ENCODE results near the gene HGS. TPM values are rescaled to one million over a fixed set of nuclear protein-coding genes. Genes with fewer than 3 reads are reported as not detected.

The HGS gene, protein sequence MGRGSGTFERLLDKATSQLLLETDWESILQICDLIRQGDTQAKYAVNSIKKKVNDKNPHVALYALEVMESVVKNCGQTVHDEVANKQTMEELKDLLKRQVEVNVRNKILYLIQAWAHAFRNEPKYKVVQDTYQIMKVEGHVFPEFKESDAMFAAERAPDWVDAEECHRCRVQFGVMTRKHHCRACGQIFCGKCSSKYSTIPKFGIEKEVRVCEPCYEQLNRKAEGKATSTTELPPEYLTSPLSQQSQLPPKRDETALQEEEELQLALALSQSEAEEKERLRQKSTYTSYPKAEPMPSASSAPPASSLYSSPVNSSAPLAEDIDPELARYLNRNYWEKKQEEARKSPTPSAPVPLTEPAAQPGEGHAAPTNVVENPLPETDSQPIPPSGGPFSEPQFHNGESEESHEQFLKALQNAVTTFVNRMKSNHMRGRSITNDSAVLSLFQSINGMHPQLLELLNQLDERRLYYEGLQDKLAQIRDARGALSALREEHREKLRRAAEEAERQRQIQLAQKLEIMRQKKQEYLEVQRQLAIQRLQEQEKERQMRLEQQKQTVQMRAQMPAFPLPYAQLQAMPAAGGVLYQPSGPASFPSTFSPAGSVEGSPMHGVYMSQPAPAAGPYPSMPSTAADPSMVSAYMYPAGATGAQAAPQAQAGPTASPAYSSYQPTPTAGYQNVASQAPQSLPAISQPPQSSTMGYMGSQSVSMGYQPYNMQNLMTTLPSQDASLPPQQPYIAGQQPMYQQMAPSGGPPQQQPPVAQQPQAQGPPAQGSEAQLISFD
- total RNA-seq: 100 to 1,000 TPM in 1 of 2 experiments, 10 to 100 TPM in 1; 99.3 to 107 TPM

DNA sequence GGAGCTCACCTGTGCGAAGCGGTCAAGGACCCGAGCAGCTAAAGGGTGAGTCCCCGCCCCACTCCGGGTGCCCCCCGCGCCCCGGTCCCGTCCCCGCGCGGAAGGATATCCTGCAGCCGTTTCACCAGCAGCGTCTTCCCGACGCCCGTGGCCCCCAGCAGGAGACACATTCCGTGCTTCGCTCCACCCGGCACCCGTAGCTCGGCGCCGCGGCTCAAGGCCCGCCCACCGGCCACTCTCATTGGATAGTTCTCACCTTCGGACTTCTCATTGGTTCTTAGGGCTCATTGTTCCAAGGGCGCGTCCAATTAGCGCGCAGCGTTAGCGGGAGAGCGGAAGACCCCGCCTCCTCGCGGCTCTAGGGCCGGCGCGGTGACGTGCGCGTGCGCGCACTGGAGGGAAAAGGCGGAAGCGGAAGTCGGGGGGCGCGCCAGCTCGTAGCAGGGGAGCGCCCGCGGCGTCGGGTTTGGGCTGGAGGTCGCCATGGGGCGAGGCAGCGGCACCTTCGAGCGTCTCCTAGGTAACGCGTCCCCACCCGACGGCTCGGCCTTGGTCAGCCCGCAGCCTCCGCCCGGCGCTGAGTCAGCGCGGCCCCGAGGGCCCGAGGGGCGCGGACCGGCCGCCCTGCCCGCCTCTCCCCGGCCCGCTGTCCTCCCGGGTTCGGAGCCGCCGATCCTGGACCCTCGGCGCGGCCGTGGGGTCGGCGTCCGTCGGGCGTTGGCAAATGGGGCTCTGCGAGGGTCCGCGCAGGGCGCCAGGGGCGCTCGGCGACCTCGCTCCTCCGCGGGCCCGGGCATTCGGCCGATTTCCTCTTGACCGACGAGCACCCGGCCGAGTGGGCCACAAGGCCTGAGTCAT lies at the start of gene HGS, which contains the start of gene ARL16:
HGS (plus strand) TSS at position 428 of the 858 bp plus-strand sequence; CDS start at position 484, 56 bp downstream.
ARL16 (minus strand) TSS at position 214 of the 858 bp plus-strand sequence; CDS start at position 170, 44 bp downstream.
- H3K36me3 Mint-ChIP-seq: peaks cover 23% of the 10 kb centered on the region
- H3K4me1 Mint-ChIP-seq: peaks cover 23% of the 10 kb centered on the region
- H3K4me3 Mint-ChIP-seq: peak within 1 kb of the TSS; percentile 92
- no peaks in the 10 kb centered on the region for H3K9me3 Mint-ChIP-seq
- H3K27me3 Mint-ChIP-seq: no peaks in the 10 kb centered on the region
- peak within 1 kb of the TSS; percentile 83 for H3K27ac Mint-ChIP-seq
- DNase-seq: peak; percentile 98

DNA sequence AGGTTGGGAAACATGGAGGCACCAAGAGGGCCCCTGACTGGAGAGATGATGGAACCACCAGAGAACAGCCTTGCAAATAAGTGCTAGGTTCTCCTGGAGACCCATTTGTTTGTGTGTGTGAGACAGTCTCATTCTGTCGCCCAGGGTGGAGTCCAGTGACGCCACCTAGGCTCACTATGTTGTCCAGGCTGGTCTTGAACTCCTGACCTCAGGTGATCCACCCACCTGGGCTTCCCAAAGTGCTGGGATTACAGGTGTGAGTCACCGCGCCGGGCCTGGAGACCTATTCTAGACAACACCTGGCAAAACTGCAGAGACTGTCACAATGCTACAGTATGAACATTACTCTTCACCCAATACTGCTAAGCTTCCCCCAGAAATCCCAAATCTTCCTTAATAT lies 48.4 kb upstream of the HGS start:
- Mint-ChIP-seq H3K27ac (peak overlapping the region; percentile 87), H3K4me3 (peak overlapping the region; percentile 95), H3K27me3 (no peaks in the 10 kb centered on the region), H3K9me3 (no peaks in the 10 kb centered on the region), H3K36me3 (peaks cover 12% of the 10 kb centered on the region), H3K4me1 (peaks cover 19% of the 10 kb centered on the region)
- DNase-seq: no peak

DNA sequence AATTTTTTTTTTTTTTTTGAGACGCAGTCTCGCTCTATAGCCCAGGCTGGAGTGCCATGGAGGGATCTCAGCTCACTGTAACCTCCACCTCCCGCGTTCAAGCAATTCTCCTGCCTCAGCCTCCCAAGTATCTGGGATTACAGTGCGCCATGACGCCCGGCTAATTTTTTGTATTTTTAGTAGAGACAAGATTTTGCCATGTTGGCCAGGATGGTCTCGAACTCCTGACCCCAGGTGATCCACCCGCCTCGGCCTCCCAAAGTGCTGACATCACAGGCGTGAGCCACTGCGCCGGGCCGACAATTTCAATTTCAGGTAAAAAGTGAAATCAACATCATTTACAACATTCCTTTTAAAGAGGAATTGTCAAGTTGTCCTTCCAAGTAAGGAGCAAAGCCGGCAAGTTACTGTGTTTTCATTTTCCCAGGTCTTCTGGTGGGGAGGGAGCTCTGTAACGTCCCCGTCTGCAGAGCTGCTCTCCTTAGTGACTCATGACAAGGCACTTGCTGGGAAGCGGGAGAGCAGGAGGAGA lies 47.8 kb upstream of the HGS start:
- Mint-ChIP-seq H3K4me3 (peak overlapping the region; percentile 95), H3K27me3 (no peaks in the 10 kb centered on the region), H3K4me1 (peaks cover 19% of the 10 kb centered on the region), H3K9me3 (no peaks in the 10 kb centered on the region), H3K27ac (peak overlapping the region; percentile 87), H3K36me3 (peaks cover 12% of the 10 kb centered on the region)
- no peak for DNase-seq

DNA sequence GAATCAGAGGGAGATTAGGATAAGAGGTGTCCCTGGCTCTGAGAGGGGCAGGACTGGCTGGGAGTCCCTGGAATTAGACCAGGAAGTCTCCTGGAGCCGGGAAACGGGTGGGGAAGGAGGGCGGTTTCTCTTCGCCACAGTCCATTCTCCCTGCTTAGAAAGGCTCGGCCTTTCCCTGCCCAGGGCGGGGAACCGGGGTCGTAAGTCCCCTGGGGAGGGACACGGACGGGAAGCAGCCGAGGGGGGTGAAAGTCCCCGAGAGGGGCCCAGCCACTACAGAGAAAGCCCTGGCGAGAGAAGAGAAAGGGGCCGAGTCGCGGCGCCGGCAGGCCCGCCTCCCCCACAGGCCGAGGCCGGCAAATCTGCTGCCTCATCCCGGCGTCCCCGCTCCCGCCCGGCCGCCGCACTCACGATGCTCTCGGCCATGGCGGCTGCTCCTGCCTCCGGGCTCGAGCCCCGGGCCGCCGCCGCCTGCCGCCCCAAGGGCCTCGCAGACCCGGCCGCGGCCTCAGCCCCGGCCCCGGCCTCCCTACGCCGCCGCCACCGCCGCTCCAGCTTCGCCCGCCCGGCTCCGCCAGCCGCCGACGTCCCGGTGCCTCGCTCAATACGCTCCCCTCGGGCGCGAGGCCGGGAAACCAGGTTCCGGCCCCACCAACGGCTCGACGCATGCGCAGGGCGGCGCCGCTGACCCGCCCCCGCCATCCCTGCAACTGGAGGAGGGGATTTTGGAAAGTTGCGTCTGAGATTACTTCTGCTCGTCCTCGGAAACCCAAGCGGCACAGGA lies 47.1 kb upstream of the HGS start, which contains the start of the genes NPLOC4 and TSPAN10:
NPLOC4 (minus strand) TSS at position 608 of the 784 bp plus-strand sequence; CDS start at position 426, 182 bp downstream.
TSPAN10 (plus strand) TSS at position 692 of the 784 bp plus-strand sequence. CDS start 5,217 bp downstream, outside the sequence.
- peak within 1 kb of the TSS; percentile 87 for H3K27ac Mint-ChIP-seq
- no peaks in the 10 kb centered on the region for H3K9me3 Mint-ChIP-seq
- peak within 1 kb of the TSS; percentile 95 for H3K4me3 Mint-ChIP-seq
- no peaks in the 10 kb centered on the region for H3K27me3 Mint-ChIP-seq
- DNase-seq: peak; percentile 88
- peaks cover 8% of the 10 kb centered on the region for H3K36me3 Mint-ChIP-seq
- peaks cover 17% of the 10 kb centered on the region for H3K4me1 Mint-ChIP-seq

DNA sequence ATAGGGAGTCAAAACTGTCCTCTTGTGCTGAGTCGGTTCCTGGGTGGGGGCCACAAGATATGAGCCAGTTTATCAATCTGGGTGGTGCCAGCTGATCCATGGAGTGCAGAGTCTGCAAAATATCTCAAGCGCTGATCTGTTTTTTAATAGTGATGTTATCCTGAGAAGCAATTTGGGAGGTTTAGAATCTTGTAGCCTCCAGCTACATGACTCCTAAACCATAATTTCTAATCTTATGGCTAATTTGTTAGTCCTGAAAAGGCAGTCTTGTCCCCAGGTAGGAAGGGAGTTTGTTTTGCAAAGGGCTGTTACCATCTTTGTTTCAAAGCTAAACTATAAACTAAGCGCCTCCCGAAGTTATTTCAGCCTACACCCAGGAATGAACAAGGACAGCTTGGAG lies 45.1 kb upstream of the HGS start:
- DNase-seq: no peak
- peaks cover 3% of the 10 kb centered on the region for H3K36me3 Mint-ChIP-seq
- H3K4me1 Mint-ChIP-seq: peaks cover 12% of the 10 kb centered on the region
- H3K4me3 Mint-ChIP-seq: no peak overlapping the region
- no peak overlapping the region for H3K27ac Mint-ChIP-seq
- H3K27me3 Mint-ChIP-seq: no peaks in the 10 kb centered on the region
- H3K9me3 Mint-ChIP-seq: no peaks in the 10 kb centered on the region

DNA sequence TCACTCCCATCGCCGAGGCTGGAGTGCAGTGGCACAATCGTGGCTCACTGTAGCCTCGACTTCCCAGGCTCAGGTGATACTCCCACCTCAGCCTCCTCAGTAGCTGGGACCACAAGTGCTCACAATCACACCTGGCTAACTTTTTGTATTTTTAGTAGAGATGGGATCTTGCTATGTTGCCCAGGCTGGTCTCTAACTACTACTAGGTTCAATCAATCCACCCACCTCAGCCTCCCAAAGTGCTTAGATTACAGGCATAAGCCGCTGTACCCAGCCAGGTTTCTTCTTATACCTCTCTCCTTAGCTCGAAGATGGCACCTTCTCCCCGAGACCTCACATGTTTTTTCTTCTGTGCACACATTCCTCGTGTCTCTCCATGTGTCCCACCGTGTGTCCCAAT lies 43.8 kb upstream of the HGS start:
- no peaks in the 10 kb centered on the region for H3K27me3 Mint-ChIP-seq
- peaks cover 12% of the 10 kb centered on the region for H3K4me1 Mint-ChIP-seq
- no peaks in the 10 kb centered on the region for H3K9me3 Mint-ChIP-seq
- H3K36me3 Mint-ChIP-seq: peaks cover 3% of the 10 kb centered on the region
- H3K27ac Mint-ChIP-seq: no peak overlapping the region
- no peak overlapping the region for H3K4me3 Mint-ChIP-seq
- no peak for DNase-seq

DNA sequence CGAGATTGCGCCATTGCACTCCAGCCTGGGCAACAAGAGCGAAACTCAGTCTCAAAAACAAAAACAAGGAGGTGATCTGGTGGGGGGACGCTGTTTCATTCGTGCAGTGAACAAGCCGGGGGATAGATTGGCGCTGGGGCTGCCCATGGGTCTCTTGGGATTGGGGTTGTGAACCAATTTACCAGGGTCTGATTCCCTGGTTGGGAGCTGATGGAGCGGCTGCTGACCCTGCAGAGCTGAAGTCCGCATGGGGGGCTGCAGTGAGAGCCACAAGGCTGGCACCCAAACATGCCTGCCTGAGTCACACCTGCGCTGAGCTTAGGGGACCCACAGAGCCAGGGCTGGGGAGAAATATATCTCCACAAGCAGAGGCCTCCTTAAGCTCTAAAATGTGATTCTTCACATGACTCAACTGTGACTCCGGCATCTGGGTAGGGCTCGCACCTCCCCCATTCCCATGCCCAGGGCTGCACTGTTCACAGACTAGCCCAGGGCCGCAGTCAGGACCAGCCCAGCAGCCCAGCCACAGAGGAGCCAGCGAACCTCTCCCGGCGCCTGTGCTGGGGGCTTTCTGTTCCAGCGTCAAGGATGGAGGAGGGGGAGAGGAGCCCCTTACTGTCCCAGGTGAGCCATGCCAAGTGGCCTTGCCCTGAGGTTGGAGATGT lies 41.9 kb upstream of the HGS start:
- no peaks in the 10 kb centered on the region for H3K27me3 Mint-ChIP-seq
- no peak overlapping the region for H3K27ac Mint-ChIP-seq
- no peaks in the 10 kb centered on the region for H3K36me3 Mint-ChIP-seq

DNA sequence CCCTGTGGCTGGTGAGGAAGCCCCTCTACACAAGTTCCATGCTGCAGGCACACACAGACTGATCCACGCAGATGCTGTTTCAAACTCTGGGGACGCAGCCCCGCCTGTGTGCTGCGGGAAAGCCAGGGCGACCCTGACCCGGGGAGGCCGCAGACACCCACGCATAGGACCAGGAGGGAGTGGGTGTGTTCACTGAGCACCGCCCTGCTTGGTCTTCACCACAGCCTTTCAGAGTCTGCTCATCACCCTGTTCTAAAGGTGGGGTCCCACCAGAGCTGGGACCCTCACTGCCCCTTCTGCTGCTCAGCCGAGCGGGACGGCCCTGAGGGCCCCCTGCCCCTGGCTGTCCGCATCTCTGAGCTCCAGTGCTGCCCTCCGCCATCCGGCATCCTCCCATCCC lies 39.3 kb upstream of the HGS start:
- Mint-ChIP-seq H3K36me3 (no peaks in the 10 kb centered on the region), H3K9me3 (no peaks in the 10 kb centered on the region)

More for the DNA sequence above, 41.9 kb upstream of the HGS start:
- no peak overlapping the region for H3K4me3 Mint-ChIP-seq
- DNase-seq: no peak
- H3K9me3 Mint-ChIP-seq: no peaks in the 10 kb centered on the region
- H3K4me1 Mint-ChIP-seq: peaks cover 3% of the 10 kb centered on the region

DNA sequence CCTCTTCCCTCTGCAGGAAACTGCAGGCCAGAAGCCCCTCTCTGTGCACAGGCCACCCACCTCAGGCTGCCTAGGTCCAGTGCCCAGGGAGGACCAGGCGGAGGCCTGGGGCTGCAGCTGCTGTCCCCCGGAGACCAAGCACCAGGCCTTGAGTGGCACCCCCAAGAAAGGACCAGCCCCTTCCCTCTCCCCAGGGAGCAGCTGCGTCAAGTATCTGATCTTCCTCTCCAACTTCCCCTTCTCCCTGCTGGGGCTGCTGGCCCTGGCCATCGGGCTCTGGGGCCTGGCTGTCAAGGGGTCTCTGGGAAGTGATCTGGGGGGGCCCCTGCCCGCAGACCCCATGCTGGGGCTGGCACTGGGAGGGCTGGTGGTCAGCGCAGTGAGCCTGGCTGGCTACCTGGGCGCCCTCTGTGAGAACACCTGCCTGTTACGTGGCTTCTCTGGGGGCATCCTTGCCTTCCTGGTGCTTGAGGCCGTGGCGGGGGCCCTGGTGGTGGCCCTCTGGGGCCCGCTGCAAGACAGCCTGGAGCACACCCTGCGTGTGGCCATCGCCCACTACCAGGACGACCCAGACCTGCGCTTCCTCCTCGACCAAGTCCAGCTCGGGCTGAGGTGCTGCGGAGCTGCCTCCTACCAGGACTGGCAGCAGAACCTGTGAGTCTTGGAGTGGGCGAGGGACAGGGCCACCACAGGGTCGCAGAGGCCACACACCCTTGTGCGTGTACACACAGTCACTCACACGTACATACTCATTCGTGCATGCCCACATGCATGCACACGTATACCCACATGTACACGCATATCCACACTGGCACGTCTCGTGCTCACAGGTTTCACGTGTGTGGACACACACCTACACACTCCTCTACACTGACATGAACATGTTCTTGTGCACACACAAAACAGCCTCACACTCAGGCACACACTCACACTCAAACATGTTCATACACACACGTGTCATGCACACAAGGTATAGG lies 38.5 kb upstream of the HGS start:
- Mint-ChIP-seq H3K4me1 (no peaks in the 10 kb centered on the region), H3K36me3 (no peaks in the 10 kb centered on the region), H3K27ac (no peak overlapping the region), H3K4me3 (no peak overlapping the region), H3K27me3 (peaks cover 23% of the 10 kb centered on the region), H3K9me3 (no peaks in the 10 kb centered on the region)
- no peak for DNase-seq

More for the DNA sequence above, 39.3 kb upstream of the HGS start:
- no peak overlapping the region for H3K4me3 Mint-ChIP-seq
- peaks cover 18% of the 10 kb centered on the region for H3K27me3 Mint-ChIP-seq
- H3K27ac Mint-ChIP-seq: no peak overlapping the region
- no peak for DNase-seq
- no peaks in the 10 kb centered on the region for H3K4me1 Mint-ChIP-seq

DNA sequence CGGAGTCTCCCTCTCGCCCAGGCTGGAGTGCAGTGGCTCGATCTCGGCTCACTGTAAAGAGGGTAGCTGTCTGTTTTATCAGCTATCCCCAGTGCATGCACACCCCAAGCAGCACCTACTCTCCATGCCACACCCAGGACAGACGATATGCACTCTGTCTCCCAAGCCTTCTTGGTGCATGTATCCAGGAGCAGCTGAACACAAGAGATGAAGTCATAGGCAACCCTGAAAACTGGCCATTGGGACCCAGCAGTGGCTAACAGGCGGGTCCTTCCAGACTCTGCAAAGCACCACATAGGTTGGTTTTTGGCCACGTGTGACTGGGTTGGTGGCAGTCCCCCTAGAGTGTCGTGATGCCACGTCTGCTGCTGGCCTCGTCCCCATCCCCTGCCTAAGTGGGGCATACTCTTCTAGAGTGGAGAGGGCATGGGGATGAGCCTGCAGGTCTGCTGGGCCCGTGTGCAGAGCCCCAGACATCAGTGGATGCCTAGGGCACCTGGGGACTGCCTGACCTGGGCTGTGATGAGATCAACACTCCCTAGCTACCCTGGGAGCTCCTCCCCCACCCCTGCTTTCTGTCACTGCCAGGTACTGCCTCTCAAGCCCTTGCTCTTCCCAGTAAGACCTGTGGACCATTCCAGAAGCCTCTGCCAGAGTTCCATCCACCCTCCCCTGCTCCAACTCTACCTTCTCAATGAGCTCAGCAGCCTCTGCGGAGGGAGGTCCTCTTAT lies 36.8 kb upstream of the HGS start:
- H3K4me1 Mint-ChIP-seq: peaks cover 2% of the 10 kb centered on the region
- DNase-seq: no peak
- H3K36me3 Mint-ChIP-seq: no peaks in the 10 kb centered on the region
- no peak overlapping the region for H3K27ac Mint-ChIP-seq
- peaks cover 23% of the 10 kb centered on the region for H3K27me3 Mint-ChIP-seq
- H3K9me3 Mint-ChIP-seq: no peaks in the 10 kb centered on the region
- H3K4me3 Mint-ChIP-seq: no peak overlapping the region

DNA sequence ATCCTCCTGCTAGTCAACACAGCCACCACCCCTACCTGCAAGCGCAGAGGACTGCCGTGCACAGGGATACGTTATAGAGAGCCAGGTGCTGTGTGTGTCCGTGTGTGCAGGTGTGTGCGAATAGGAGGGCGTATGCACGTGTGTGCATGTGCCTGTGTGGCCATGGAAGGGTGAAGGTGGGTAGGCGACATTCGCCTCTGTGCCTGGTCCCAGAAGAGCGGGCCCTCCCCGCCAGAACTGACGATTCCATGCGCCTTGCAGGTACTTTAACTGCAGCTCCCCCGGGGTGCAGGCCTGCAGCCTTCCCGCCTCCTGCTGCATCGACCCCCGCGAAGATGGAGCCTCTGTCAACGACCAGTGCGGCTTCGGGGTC lies 36.2 kb upstream of the HGS start:
- Mint-ChIP-seq H3K9me3 (no peaks in the 10 kb centered on the region), H3K4me1 (peaks cover 2% of the 10 kb centered on the region), H3K27ac (no peak overlapping the region), H3K36me3 (no peaks in the 10 kb centered on the region), H3K27me3 (peaks cover 23% of the 10 kb centered on the region), H3K4me3 (no peak overlapping the region)
- no peak for DNase-seq

All from activated naive CD8-positive, alpha-beta T cell treated with anti-CD3 and anti-CD28 coated beads for 36 hours (primary cell).